HepG2 (cell line): Measurements from ENCODE around the gene MREG. TPM values are rescaled to one million over a fixed set of nuclear protein-coding genes. Genes with fewer than 3 reads are reported as not detected.

Experiments used
- AKAP8 ChIP-seq: sonication (generic); formaldehyde crosslinking; IDR thresholded peaks from 2 replicates; pipeline ENCODE4 v1.5.1; 2020; ENCODE audit warnings: mild to moderate bottlenecking, missing genetic modification reagents
- ATF7 ChIP-seq, 2 experiments: fragments of 450-650 bp in 1 of 2; sonication (generic) in 1 of 2; formaldehyde crosslinking in 1 of 2; IDR thresholded peaks; 2 replicates each; pipeline versions ENCODE4 v1.4.0 to v1.6.1; 2016 to 2020; ENCODE audit warnings: antibody characterized with exemption in 1 of 2, mild to moderate bottlenecking in 1 of 2, missing genetic modification reagents in 1 of 2
- DNMT1 ChIP-seq: sonication (generic); formaldehyde crosslinking; IDR thresholded peaks from 2 replicates; pipeline ENCODE4 v1.5.1; 2020; ENCODE audit warnings: mild to moderate bottlenecking, missing genetic modification reagents
- GATAD1 ChIP-seq: IDR thresholded peaks from 2 replicates; pipeline ENCODE4 v1.6.1; 2016; ENCODE audit warnings: missing genetic modification reagents, missing compliant biosample characterization
- RFX3 ChIP-seq: IDR thresholded peaks from 2 replicates; pipeline ENCODE4 v1.6.1; 2016; ENCODE audit warnings: missing biosample characterization, missing genetic modification reagents
- SIN3A ChIP-seq: IDR thresholded peaks from 2 replicates; pipeline ENCODE4 v1.6.1; 2011; ENCODE audit warnings: low read depth, mild to moderate bottlenecking, control low read depth, low read length, borderline replicate concordance
- SNRNP70 ChIP-seq: fragments of 200-400 bp; formaldehyde crosslinking; IDR thresholded peaks from 2 replicates; pipeline ENCODE4 v1.6.1; 2017; ENCODE audit warnings: mild to moderate bottlenecking, low read depth, low read length, moderate library complexity
- TSC22D2 ChIP-seq: sonication (generic); formaldehyde crosslinking; IDR thresholded peaks from 2 replicates; pipeline ENCODE4 v1.5.1; 2020; ENCODE audit warnings: missing genetic modification reagents, mild to moderate bottlenecking, borderline replicate concordance
- ZNF430 ChIP-seq: sonication (generic); formaldehyde crosslinking; IDR thresholded peaks from 2 replicates; pipeline ENCODE4 v1.9.0; 2021; ENCODE audit warnings: mild to moderate bottlenecking, missing genetic modification reagents
- ZNF431 ChIP-seq: sonication (generic); formaldehyde crosslinking; IDR thresholded peaks from 2 replicates; pipeline ENCODE4 v1.9.0; 2022; ENCODE audit warnings: missing genetic modification reagents, low read depth, mild to moderate bottlenecking, borderline replicate concordance
- ZNF496 ChIP-seq: sonication (generic); formaldehyde crosslinking; IDR thresholded peaks from 2 replicates; pipeline ENCODE4 v1.8.1; 2023; ENCODE audit warnings: mild to moderate bottlenecking, moderate library complexity, missing genetic modification reagents; ENCODE audit not compliant: insufficient replicate concordance
- ZNF567 ChIP-seq: sonication (generic); formaldehyde crosslinking; IDR thresholded peaks from 2 replicates; pipeline ENCODE4 v1.8.1; 2023; ENCODE audit warnings: mild to moderate bottlenecking, missing genetic modification reagents, borderline replicate concordance
- polyA plus RNA-seq, 8 experiments: library from polyadenylated mRNA; depleted of rRNA in 3 of 8; stranded (reverse) in 7 of 8; unstranded in 1 of 8; fragments of >200 nt; fragmentation: Illumina TruSeq in 4 of 8; extraction: Trizol in 4 of 8; gene quantifications; 2 replicates each; pipeline versions ENCODE4 v1.2.1 to v1.2.3, GENCODE V29; 2011 to 2016; ENCODE audit warnings: low read depth in 4 of 8, missing spikeins in 1 of 8, mixed read lengths in 1 of 8; ENCODE audit not compliant: insufficient read depth in 1 of 8
- total RNA-seq, 5 experiments: library from RNA; depleted of rRNA; stranded (reverse); fragments of >200 nt; fragmentation: Illumina TruSeq; extraction: Trizol; gene quantifications; 2 replicates each; pipeline ENCODE4 v1.2.3, GENCODE V29; 2016; ENCODE audit warnings: low read depth in 1 of 5
- TF ChIP-seq, protein P1 (sequence below): sonication (generic); formaldehyde crosslinking; IDR thresholded peaks from 2 replicates; pipeline ENCODE4 v1.9.0; 2022; ENCODE audit warnings: missing genetic modification reagents, mild to moderate bottlenecking, borderline replicate concordance
- TF ChIP-seq, protein P2 (sequence below): sonication (generic); formaldehyde crosslinking; IDR thresholded peaks from 2 replicates; pipeline ENCODE4 v1.4.0; 2020; ENCODE audit warnings: missing genetic modification reagents, borderline replicate concordance
- TF ChIP-seq, protein P3 (sequence below): sonication (generic); formaldehyde crosslinking; IDR thresholded peaks from 2 replicates; pipeline ENCODE4 v1.4.0; 2020; ENCODE audit warnings: missing genetic modification reagents
- TF ChIP-seq, protein P4 (sequence below): sonication (generic); formaldehyde crosslinking; IDR thresholded peaks from 2 replicates; pipeline ENCODE4 v1.5.1; 2020; ENCODE audit warnings: missing genetic modification reagents, mild to moderate bottlenecking, borderline replicate concordance
- TF ChIP-seq, protein P5 (sequence below): IDR thresholded peaks from 2 replicates; pipeline ENCODE4 v1.6.1; 2016

MREG gene
- total and polyA plus RNA-seq, 2 of the 13 experiments (the other 11 are each of a cell fraction or from before 2014, with no cell fraction given) = 7.5 to 23.3 TPM

DNA sequence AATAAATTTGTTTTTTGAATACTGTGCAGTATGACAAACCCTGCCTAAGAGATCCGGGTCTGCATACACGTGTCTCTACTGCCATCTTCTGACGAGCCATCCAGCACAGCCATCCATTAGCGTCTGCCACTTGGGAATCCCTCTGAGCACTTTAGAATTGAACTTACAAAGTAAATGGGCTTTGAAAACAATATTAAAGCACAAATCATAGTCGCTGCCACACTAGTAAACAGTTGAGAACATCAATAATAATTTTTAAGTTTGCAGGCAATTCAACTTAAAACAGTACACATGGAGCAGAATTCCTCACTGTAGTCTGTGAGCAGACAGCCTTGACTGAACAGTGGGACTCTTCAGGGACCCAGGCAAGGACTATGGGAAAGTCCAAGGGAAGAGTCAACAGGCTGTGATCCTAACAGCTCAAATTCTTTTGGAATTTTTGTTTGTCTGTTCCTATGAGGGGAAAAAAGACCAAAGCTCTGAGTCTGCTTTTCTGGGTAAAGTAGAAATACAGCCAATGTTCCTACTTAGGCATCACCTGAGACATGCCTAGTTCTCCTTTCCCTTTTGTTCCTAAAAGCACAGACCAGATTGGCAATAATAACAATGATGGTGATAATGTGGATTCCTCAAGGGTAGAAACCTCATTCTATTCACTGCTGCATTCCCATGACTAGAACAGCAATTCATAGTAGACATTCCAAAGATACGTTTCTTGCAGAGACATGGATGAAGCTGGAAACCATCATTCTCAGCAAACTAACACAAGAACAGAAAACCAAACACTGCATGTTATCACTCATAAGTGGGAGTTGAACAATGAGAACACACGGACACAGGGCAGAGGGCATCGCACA is 92.9 kb downstream of the MREG start (continued):
- TF ChIP-seq, protein P1, sequence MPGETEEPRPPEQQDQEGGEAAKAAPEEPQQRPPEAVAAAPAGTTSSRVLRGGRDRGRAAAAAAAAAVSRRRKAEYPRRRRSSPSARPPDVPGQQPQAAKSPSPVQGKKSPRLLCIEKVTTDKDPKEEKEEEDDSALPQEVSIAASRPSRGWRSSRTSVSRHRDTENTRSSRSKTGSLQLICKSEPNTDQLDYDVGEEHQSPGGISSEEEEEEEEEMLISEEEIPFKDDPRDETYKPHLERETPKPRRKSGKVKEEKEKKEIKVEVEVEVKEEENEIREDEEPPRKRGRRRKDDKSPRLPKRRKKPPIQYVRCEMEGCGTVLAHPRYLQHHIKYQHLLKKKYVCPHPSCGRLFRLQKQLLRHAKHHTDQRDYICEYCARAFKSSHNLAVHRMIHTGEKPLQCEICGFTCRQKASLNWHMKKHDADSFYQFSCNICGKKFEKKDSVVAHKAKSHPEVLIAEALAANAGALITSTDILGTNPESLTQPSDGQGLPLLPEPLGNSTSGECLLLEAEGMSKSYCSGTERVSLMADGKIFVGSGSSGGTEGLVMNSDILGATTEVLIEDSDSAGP (CRISPR knock-in tag) = no peak
- TF ChIP-seq, protein P2, sequence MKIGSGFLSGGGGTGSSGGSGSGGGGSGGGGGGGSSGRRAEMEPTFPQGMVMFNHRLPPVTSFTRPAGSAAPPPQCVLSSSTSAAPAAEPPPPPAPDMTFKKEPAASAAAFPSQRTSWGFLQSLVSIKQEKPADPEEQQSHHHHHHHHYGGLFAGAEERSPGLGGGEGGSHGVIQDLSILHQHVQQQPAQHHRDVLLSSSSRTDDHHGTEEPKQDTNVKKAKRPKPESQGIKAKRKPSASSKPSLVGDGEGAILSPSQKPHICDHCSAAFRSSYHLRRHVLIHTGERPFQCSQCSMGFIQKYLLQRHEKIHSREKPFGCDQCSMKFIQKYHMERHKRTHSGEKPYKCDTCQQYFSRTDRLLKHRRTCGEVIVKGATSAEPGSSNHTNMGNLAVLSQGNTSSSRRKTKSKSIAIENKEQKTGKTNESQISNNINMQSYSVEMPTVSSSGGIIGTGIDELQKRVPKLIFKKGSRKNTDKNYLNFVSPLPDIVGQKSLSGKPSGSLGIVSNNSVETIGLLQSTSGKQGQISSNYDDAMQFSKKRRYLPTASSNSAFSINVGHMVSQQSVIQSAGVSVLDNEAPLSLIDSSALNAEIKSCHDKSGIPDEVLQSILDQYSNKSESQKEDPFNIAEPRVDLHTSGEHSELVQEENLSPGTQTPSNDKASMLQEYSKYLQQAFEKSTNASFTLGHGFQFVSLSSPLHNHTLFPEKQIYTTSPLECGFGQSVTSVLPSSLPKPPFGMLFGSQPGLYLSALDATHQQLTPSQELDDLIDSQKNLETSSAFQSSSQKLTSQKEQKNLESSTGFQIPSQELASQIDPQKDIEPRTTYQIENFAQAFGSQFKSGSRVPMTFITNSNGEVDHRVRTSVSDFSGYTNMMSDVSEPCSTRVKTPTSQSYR (CRISPR knock-in tag) = no peak
- TF ChIP-seq RFX3 (CRISPR knock-in tag) = no peak
- no peak for TF ChIP-seq TSC22D2
- no peak for TF ChIP-seq DNMT1 (CRISPR knock-in tag)
- TF ChIP-seq ZNF430 = no peak
- TF ChIP-seq, protein P3, sequence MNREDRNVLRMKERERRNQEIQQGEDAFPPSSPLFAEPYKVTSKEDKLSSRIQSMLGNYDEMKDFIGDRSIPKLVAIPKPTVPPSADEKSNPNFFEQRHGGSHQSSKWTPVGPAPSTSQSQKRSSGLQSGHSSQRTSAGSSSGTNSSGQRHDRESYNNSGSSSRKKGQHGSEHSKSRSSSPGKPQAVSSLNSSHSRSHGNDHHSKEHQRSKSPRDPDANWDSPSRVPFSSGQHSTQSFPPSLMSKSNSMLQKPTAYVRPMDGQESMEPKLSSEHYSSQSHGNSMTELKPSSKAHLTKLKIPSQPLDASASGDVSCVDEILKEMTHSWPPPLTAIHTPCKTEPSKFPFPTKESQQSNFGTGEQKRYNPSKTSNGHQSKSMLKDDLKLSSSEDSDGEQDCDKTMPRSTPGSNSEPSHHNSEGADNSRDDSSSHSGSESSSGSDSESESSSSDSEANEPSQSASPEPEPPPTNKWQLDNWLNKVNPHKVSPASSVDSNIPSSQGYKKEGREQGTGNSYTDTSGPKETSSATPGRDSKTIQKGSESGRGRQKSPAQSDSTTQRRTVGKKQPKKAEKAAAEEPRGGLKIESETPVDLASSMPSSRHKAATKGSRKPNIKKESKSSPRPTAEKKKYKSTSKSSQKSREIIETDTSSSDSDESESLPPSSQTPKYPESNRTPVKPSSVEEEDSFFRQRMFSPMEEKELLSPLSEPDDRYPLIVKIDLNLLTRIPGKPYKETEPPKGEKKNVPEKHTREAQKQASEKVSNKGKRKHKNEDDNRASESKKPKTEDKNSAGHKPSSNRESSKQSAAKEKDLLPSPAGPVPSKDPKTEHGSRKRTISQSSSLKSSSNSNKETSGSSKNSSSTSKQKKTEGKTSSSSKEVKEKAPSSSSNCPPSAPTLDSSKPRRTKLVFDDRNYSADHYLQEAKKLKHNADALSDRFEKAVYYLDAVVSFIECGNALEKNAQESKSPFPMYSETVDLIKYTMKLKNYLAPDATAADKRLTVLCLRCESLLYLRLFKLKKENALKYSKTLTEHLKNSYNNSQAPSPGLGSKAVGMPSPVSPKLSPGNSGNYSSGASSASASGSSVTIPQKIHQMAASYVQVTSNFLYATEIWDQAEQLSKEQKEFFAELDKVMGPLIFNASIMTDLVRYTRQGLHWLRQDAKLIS (CRISPR knock-in tag) = no peak
- TF ChIP-seq AKAP8 = no peak
- TF ChIP-seq, protein P4, sequence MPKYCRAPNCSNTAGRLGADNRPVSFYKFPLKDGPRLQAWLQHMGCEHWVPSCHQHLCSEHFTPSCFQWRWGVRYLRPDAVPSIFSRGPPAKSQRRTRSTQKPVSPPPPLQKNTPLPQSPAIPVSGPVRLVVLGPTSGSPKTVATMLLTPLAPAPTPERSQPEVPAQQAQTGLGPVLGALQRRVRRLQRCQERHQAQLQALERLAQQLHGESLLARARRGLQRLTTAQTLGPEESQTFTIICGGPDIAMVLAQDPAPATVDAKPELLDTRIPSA (CRISPR knock-in tag) = no peak
- TF ChIP-seq ZNF496 (CRISPR knock-in tag) = no peak
- TF ChIP-seq SIN3A = no peak
- TF ChIP-seq, protein P5, sequence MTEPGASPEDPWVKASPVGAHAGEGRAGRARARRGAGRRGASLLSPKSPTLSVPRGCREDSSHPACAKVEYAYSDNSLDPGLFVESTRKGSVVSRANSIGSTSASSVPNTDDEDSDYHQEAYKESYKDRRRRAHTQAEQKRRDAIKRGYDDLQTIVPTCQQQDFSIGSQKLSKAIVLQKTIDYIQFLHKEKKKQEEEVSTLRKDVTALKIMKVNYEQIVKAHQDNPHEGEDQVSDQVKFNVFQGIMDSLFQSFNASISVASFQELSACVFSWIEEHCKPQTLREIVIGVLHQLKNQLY (CRISPR knock-in tag) = no peak
- TF ChIP-seq GATAD1 (CRISPR knock-in tag) = 0 out of 2 replicates have a peak, but pooled peaks have one; percentile 25
- TF ChIP-seq ZNF567 (CRISPR knock-in tag) = no peak
- no peak for TF ChIP-seq ZNF431
- no peak for TF ChIP-seq SNRNP70
- no peak for TF ChIP-seq ATF7 (IDR thresholded peaks at IDR 0.05)
- no peak for TF ChIP-seq ATF7 (CRISPR knock-in tag; IDR thresholded peaks at IDR 0.05)
